Suprapubic skin (tissue), 4 donors: Measurements from ENCODE around the gene MS4A10. TPM values are rescaled to one million over a fixed set of nuclear protein-coding genes. Genes with fewer than 3 reads are reported as not detected.
"Not testable (repeated sequence)": the region's sequence is repeated elsewhere in the genome, so short reads cannot be mapped to it uniquely, and the experiment has no call there.

Experiments used
- DNase-seq, 2 donors: peaks; one replicate each; pipeline ENCODE4 v3.0.0-alpha.2; 2019; ENCODE audit warnings: low spot score in 2 of 2
- H3K27ac ChIP-seq: fragments of 200-600 bp; sonication (generic); one replicate; pipeline ENCODE4 v1.5.1; 2019
- H3K27me3 ChIP-seq: fragments of 200-600 bp; sonication (generic); one replicate; pipeline ENCODE4 v1.5.1; 2019
- H3K36me3 ChIP-seq: fragments of 200-600 bp; sonication (generic); one replicate; pipeline ENCODE4 v1.5.1; 2019
- H3K4me1 ChIP-seq: fragments of 200-600 bp; sonication (generic); one replicate; pipeline ENCODE4 v1.5.1; 2019
- H3K4me3 ChIP-seq: fragments of 200-600 bp; sonication (generic); one replicate; pipeline ENCODE4 v1.5.1; 2019; ENCODE audit warnings: mild to moderate bottlenecking
- H3K9me3 ChIP-seq: fragments of 200-600 bp; sonication (generic); one replicate; pipeline ENCODE4 v1.5.1; 2019
- CTCF ChIP-seq, 2 donors: fragments of 200-600 bp in 1 of 2; fragments of 450-650 bp in 1 of 2; sonication (generic) in 1 of 2; IDR thresholded peaks; one replicate each; pipeline ENCODE4 v1.5.1; 2016 to 2019; ENCODE audit warnings: antibody characterized with exemption in 2 of 2, mild to moderate bottlenecking in 1 of 2, moderate library complexity in 1 of 2
- EP300 ChIP-seq: sonication (generic); formaldehyde crosslinking; IDR thresholded peaks from one replicate; pipeline ENCODE4 v1.6.1; 2017; ENCODE audit warnings: antibody characterized with exemption
- POLR2A ChIP-seq, 2 donors: fragments of 450-650 bp; IDR thresholded peaks; one replicate each; pipeline ENCODE4 v1.6.1; 2017; ENCODE audit warnings: antibody characterized with exemption in 2 of 2, mild to moderate bottlenecking in 2 of 2, moderate library complexity in 2 of 2
- POLR2AphosphoS5 ChIP-seq, 3 donors: sonication (generic); formaldehyde crosslinking; IDR thresholded peaks; one replicate each; pipeline ENCODE4 v1.6.1; 2017; ENCODE audit warnings: antibody characterized with exemption in 3 of 3
- WGBS: methylation state at CpG from one replicate; pipeline ENCODE4 v1.1.5; 2018; 5-methylcytosine and 5-hydroxymethylcytosine counted together
- total RNA-seq, 4 donors: library from RNA; depleted of rRNA; stranded (reverse); fragments of >200 nt; gene quantifications; one replicate each; pipeline ENCODE4 v1.1.0, GENCODE V29; 2016

The MS4A10 gene
- total RNA-seq, 4 donors from 2014 or later: not detected

- H3K4me1 ChIP-seq: peaks cover 7% of the 10 kb centered on the region
- no peak overlapping the region for H3K4me3 ChIP-seq
- no peak for DNase-seq
- H3K27ac ChIP-seq: no peak overlapping the region
- H3K36me3 ChIP-seq: no peaks in the 10 kb centered on the region
- WGBS: 82% methylated on average over 1 of the region's 1 CpG
- TF ChIP-seq CTCF (IDR thresholded peaks at IDR 0.05): no peak
- TF ChIP-seq POLR2AphosphoS5 (IDR thresholded peaks at IDR 0.05): no peak
- no peak for TF ChIP-seq POLR2A (IDR thresholded peaks at IDR 0.05)
- no peak for TF ChIP-seq EP300
- no peaks in the 10 kb centered on the region for H3K27me3 ChIP-seq
- H3K9me3 ChIP-seq: peaks cover 3% of the 10 kb centered on the region
Observed at GRCh38 chr11:60813324-60813723, 28.2 kb downstream of the MS4A10 start.

GRCh38 chr11:60814112-60814511, 29.0 kb downstream of the MS4A10 start:
- TF ChIP-seq CTCF (IDR thresholded peaks at IDR 0.05) (no peak), EP300 (no peak), POLR2A (IDR thresholded peaks at IDR 0.05) (no peak), POLR2AphosphoS5 (IDR thresholded peaks at IDR 0.05) (no peak)
- DNase-seq: no peak
- 88% methylated on average over 2 of the region's 2 CpGs for WGBS
- no peaks in the 10 kb centered on the region for H3K36me3 ChIP-seq
- H3K4me1 ChIP-seq: peaks cover 7% of the 10 kb centered on the region
- no peak overlapping the region for H3K4me3 ChIP-seq
- H3K27ac ChIP-seq: no peak overlapping the region
- H3K27me3 ChIP-seq: no peaks in the 10 kb centered on the region
- peaks cover 3% of the 10 kb centered on the region for H3K9me3 ChIP-seq

GRCh38 chr11:60816590-60817157, 31.5 kb downstream of the MS4A10 start:
- DNase-seq: no peak
- no peak overlapping the region for H3K27ac ChIP-seq
- H3K4me1 ChIP-seq: no peaks in the 10 kb centered on the region
- H3K36me3 ChIP-seq: no peaks in the 10 kb centered on the region
- TF ChIP-seq CTCF (IDR thresholded peaks at IDR 0.05): no peak
- no peak for TF ChIP-seq EP300
- no peak for TF ChIP-seq POLR2A (IDR thresholded peaks at IDR 0.05)
- TF ChIP-seq POLR2AphosphoS5 (IDR thresholded peaks at IDR 0.05): no peak
- 100% methylated on average over 2 of the region's 2 CpGs for WGBS
- H3K27me3 ChIP-seq: no peaks in the 10 kb centered on the region
- peaks cover 3% of the 10 kb centered on the region for H3K9me3 ChIP-seq
- H3K4me3 ChIP-seq: no peak overlapping the region

- H3K9me3 ChIP-seq: peaks cover 3% of the 10 kb centered on the region
- no peaks in the 10 kb centered on the region for H3K27me3 ChIP-seq
- no peaks in the 10 kb centered on the region for H3K4me1 ChIP-seq
- no peak for TF ChIP-seq POLR2A (IDR thresholded peaks at IDR 0.05)
- no peak for TF ChIP-seq EP300
- no peak for TF ChIP-seq CTCF (IDR thresholded peaks at IDR 0.05)
- no peak for TF ChIP-seq POLR2AphosphoS5 (IDR thresholded peaks at IDR 0.05)
- no peak overlapping the region for H3K4me3 ChIP-seq
- H3K36me3 ChIP-seq: no peaks in the 10 kb centered on the region
- H3K27ac ChIP-seq: no peak overlapping the region
- no peak for DNase-seq
- WGBS: 77% methylated on average over 4 of the region's 4 CpGs
Observed at GRCh38 chr11:60818057-60818456, 32.9 kb downstream of the MS4A10 start.

- Histone ChIP-seq H3K9me3 (peaks cover 3% of the 10 kb centered on the region), H3K4me1 (no peaks in the 10 kb centered on the region), H3K4me3 (no peak overlapping the region), H3K27me3 (no peaks in the 10 kb centered on the region), H3K27ac (no peak overlapping the region), H3K36me3 (no peaks in the 10 kb centered on the region)
- DNase-seq: no peak
- WGBS: 54% methylated on average over 15 of the region's 15 CpGs
- TF ChIP-seq EP300 (no peak), POLR2A (IDR thresholded peaks at IDR 0.05) (no peak), POLR2AphosphoS5 (IDR thresholded peaks at IDR 0.05) (no peak), CTCF (IDR thresholded peaks at IDR 0.05) (no peak)
Observed at GRCh38 chr11:60821827-60822599, 36.9 kb downstream of the MS4A10 start.

- 92% methylated on average over 5 of the region's 5 CpGs for WGBS
- DNase-seq: not testable (repeated sequence)
Observed at GRCh38 chr11:60823745-60824306, 38.7 kb downstream of the MS4A10 start.

More at GRCh38 chr11:60823745-60824306, 38.7 kb downstream of the MS4A10 start:
- not testable (repeated sequence) for H3K4me1 ChIP-seq, H3K36me3 ChIP-seq, H3K27ac ChIP-seq, H3K9me3 ChIP-seq, H3K4me3 ChIP-seq, H3K27me3 ChIP-seq
